Aorta (tissue), 5 donors: ENCODE measurements around the gene NLRC5. TPM values are rescaled to one million over a fixed set of nuclear protein-coding genes. Genes with fewer than 3 reads are reported as not detected.
"Not testable (repeated sequence)": the region's sequence is repeated elsewhere in the genome, so short reads cannot be mapped to it uniquely, and the experiment has no call there.

ENCODE experiments used
- ATAC-seq: fragments of 200-7000 bp; cut with Tn5 transposase; one replicate; pipeline ENCODE4 v1.9.1; 2022; ENCODE audit warnings: moderate library complexity; ENCODE audit not compliant: low FRiP score
- DNase-seq, 2 donors: peaks; one replicate each; pipeline ENCODE4 v3.0.0-alpha.2; 2020
- H3K27ac ChIP-seq, 2 donors: one replicate each; pipeline ENCODE4 v1.5.1; 2013; ENCODE audit warnings: low read length in 2 of 2, mild to moderate bottlenecking in 2 of 2, moderate library complexity in 2 of 2, control low read depth in 1 of 2, inconsistent platforms in 1 of 2, low read depth in 1 of 2
- H3K27me3 ChIP-seq, 2 donors: one replicate each; pipeline ENCODE4 v1.6.1; 2013; ENCODE audit warnings: control low read depth in 1 of 2, low read length in 1 of 2, mild to moderate bottlenecking in 1 of 2, moderate library complexity in 1 of 2; ENCODE audit not compliant: insufficient read depth in 2 of 2, control insufficient read depth in 1 of 2
- H3K36me3 ChIP-seq, 2 donors: one replicate each; pipeline ENCODE4 v1.6.1; 2013; ENCODE audit warnings: control low read depth in 1 of 2, low read length in 1 of 2, mild to moderate bottlenecking in 1 of 2; ENCODE audit not compliant: insufficient read depth in 2 of 2, control insufficient read depth in 1 of 2
- H3K4me1 ChIP-seq, 2 donors: one replicate each; pipeline ENCODE4 v1.6.1; 2013; ENCODE audit warnings: low read length in 2 of 2, control low read depth in 1 of 2, mild to moderate bottlenecking in 1 of 2, moderate library complexity in 1 of 2; ENCODE audit not compliant: insufficient read depth in 2 of 2, control insufficient read depth in 1 of 2
- H3K4me3 ChIP-seq, 2 donors: one replicate each; pipeline ENCODE4 v1.5.1; 2013; ENCODE audit warnings: low read length in 2 of 2, control low read depth in 1 of 2, mild to moderate bottlenecking in 1 of 2
- H3K9me3 ChIP-seq: one replicate; pipeline ENCODE4 v1.6.1; 2013; ENCODE audit warnings: mild to moderate bottlenecking, low read length; ENCODE audit not compliant: control insufficient read depth
- WGBS, 2 donors: extraction: QIAGEN DNeasy Blood & Tissue Kit; methylation state at CpG; one replicate each; pipeline ENCODE4 v1.1.7; 2013; 5-methylcytosine and 5-hydroxymethylcytosine counted together
- intact Hi-C, 2 donors: fragments of 100-400 bp; cut with DNase I; formaldehyde crosslinking; loops; one replicate each; pipeline versions ENCODE4 v1.14.2 to v1.15.0; 2022
- polyA plus RNA-seq, 2 donors: library from polyadenylated mRNA; stranded (reverse); fragments of 200-250 nt; gene quantifications; one replicate each; pipeline ENCODE4 v1.2.3, GENCODE V29; 2013
- total RNA-seq, 2 donors: library from RNA; stranded (reverse); fragmentation: NEBNext Ultra II Directional; extraction: Animal tissue kit (Norgen Biotek cat#: 25700); gene quantifications; one replicate each; pipeline ENCODE4 v1.2.1, GENCODE V29; 2021
- donor health status: healthy with polysubstance abuse.
- donor health status: Bipolar disorder and iron deficiency.
- donor health status: DM: no; HTN: no; CAD: no.
- donor health status: DM: no; HTN: no; CAD: no.
- donor health status: DM: yes; HTN: yes; CAD: no.

Gene NLRC5
- total and polyA plus RNA-seq, 4 donors: 4.9 to 82.9 (median 35.9) TPM

DNA sequence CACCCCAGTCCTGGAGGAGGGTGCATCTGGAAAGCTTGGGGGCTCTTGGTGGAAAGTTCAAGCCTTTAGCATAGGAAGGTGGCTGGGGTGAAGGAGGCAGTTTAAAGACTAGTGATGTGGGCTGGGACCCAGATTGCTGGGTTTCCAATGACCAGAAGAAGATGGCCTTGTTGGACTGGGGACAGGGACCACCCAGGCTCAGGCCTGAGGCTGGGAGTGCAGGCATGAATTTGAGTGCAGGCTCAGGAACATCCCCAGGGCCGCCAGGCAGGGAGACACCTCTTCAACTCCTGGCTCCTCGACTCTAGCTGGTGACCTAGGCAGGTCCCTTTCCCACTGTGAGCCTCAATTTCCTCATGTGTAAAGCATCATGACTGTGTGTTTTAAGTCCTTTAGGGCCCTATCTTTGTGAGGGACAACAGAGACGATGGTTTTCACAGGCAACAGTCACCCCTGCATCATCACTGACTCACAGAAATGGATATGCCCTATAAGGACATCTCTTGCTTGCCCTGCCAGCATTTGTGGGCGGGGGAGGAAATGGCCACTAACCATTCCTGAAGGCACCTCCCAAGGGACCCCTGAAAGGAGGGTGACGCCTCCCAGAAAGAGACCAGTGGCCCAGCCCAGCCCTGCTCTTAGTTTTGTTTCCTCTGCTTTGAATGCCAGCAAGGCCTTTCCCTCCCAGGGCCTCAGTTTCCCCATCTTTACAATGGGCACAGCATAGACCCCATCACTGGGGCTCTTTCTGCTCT, 11.1 kb downstream of the NLRC5 start:
- H3K9me3 ChIP-seq: no peaks in the 10 kb centered on the region
- DNase-seq: peak; percentile 90 to 92
- H3K4me3 ChIP-seq: no peak overlapping the region
- H3K4me1 ChIP-seq: no peaks in the 10 kb centered on the region
- 57 to 60% methylated on average over 5 of the region's 5 CpGs for WGBS, 2 donors
- H3K27ac ChIP-seq: no peak overlapping the region
- no peaks in the 10 kb centered on the region for H3K27me3 ChIP-seq
- no peaks in the 10 kb centered on the region for H3K36me3 ChIP-seq
- ATAC-seq: peak; percentile 73
- intact Hi-C loops: no loop called here

DNA sequence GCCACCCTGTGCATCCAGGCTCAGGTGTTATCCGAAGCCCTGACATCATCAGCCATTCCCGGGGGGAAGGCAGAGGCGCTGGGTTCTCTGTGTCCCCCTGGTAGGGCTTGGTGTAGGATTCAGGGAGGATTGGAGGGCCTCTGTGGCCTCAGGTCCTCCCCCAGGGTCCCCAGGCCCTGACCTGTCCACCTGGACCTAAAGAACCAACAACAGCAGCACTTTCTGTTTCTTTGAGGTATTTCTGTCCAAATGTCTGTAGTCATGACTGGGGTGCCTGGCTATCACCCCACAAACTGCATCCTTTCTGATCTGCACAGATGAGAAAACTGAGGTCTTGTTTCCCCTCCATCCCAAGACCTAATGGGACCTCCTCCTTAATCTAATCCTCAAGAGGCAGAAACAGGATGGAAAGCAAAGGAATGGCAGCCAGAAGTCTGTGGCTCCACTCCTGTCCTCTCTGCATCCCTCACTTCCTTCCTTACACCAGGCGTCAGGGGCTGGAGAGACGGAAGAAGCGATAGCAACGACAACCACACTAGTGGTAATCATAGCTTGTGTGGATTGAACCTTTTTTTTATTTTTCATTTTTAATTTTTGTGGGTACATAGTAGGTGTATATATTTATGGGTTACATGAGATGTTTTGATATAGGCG, 11.8 kb downstream of the NLRC5 start:
- no peak for DNase-seq
- intact Hi-C loops: no loop called here
- Histone ChIP-seq H3K4me3 (no peak overlapping the region), H3K9me3 (no peaks in the 10 kb centered on the region), H3K4me1 (no peaks in the 10 kb centered on the region), H3K27me3 (no peaks in the 10 kb centered on the region), H3K27ac (no peak overlapping the region), H3K36me3 (no peaks in the 10 kb centered on the region)
- 96% methylated on average over 8 of the region's 8 CpGs for WGBS, 2 donors
- ATAC-seq: no peak

DNA sequence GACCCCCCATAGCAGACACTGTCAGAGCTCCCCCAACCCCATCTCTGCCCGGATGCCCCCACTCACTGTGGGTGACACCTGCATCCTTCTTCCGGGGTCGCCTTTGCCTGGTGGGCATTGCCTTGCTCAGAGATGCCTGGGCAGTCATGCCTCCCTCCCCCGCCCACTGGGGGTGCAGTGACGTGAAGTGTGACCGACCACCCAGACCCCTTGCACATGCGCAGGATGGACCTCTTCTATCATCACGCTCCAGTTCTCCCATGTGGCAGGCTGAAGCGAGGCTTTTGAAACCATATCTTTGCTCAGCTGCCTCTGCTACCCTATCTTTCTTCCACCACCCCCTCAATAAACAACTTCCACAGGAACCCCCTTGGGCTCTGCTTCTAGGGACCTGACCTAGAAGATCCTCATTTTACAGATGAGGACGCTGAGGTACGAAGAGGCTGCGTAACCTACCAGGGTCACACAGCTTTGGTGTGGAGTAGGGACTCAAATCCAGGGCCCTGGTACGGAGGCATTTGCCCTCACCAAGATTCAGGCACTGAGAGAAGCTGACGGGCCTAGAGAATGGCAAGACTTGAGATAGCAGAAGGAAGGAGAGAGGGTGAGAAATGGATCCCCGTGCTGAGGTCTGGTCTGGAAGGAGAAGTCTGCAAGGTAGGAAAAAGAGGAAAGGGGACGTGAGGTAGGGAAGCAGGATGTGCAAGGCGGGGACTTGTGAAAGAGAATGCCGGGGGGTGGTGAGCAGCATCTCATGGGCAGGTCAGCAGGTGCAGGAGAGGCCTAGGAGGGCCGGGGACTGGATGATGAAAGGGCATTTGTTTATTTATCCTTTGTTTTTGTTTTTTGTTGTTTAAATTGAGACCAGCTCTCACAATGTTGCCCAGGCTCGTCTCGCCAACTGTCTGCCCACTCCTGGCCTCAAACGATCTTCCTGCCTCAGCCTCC, 14.4 kb downstream of the NLRC5 start:
- Histone ChIP-seq H3K4me3 (no peak overlapping the region), H3K4me1 (no peaks in the 10 kb centered on the region), H3K27me3 (no peaks in the 10 kb centered on the region), H3K36me3 (no peaks in the 10 kb centered on the region), H3K9me3 (no peaks in the 10 kb centered on the region), H3K27ac (no peak overlapping the region)
- 89 to 90% methylated on average over 22 of the region's 22 CpGs for WGBS, 2 donors
- intact Hi-C loops: no loop called here
- DNase-seq (peak; percentile 6 to 72), ATAC-seq (no peak)

DNA sequence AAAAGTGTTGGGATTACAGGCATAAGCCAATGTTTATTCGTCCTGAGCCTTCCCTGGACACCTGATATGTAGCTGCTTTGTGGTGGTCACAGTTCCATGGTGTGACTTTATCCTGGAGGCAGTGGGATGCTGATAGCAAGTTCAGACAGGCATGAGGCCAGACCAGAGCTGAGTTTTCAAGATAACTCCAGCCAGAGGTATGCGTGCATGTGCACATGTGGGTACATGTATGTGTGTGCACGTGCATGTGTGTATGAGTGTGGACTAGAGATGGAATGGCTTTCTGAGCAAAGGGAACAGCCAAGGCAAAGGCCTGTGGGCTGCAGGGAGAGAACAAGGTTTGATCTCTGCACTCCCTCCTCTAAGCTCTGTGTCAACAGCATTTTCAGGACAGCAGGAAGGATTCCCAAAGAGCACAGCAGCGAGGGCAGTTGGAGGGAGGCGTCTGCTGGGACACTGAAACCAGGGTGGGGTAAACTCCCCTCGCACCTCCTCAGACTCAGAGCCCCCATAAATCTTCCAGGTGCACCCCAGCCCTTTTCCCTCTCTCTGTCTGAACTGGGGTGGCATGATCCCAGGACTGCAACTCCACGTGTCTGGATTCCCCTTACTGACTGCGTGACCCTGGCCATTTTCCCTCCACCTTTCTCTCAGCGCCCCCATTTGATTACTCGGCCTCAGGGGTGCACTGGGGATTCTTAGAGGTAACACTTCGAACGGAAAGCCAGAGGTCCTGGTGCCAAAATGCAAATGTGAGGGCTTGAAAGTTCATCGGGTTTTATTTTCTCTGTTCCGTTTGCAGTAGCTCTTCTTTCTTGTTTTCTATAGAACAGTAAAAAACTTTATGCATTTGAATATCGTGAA, 15.3 kb downstream of the NLRC5 start:
- intact Hi-C loops: no loop called here
- ATAC-seq (no peak), DNase-seq (no peak)
- WGBS, 2 donors: 73 to 79% methylated on average over 15 of the region's 15 CpGs
- Histone ChIP-seq H3K27ac (no peak overlapping the region), H3K9me3 (no peaks in the 10 kb centered on the region), H3K27me3 (no peaks in the 10 kb centered on the region), H3K4me3 (no peak overlapping the region), H3K36me3 (no peaks in the 10 kb centered on the region), H3K4me1 (no peaks in the 10 kb centered on the region)

DNA sequence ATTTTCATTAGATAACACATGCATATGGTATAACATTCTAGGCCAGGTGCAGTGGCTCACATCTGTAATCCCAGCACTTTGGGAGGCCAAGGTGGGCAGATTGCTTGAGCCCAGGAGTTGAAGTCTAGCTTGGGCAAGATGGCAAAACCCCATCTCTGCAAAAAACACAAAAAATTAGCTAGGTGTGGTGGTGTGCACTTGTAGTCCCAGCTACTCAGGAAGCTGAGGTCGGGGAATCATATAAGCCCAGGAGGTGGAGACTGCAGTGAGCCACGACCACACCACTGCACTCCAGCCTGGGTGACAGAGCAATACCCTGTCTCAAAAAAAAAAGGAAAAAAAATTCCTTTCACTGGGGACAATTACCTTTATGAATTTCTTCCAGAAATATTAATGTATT, 16.2 kb downstream of the NLRC5 start:
- not testable (repeated sequence) for ATAC-seq, H3K4me3 ChIP-seq

DNA sequence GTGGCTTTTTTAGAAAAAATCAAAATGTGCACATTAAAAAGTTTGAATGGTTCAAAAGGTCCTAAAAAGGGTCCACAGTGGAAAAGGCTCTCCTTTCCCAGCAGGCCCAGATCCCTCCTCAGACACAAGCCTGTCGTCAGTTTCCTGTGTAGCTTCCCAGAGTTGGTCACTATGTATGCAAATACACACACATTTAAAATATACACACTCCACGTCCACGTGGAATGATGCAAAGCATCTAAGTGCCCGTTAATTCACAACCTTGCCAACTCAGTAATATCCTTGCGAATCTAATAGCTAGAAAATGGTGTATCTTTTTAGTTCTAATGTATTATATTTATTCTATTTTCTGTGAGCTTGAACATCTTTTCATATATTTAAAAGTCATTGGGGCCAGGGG, 17.7 kb downstream of the NLRC5 start:
- H3K27me3 ChIP-seq: no peaks in the 10 kb centered on the region
- no peak for ATAC-seq

More for the DNA sequence above, 16.2 kb downstream of the NLRC5 start:
- WGBS, 2 donors: 75 to 77% methylated on average over 2 of the region's 2 CpGs
- H3K36me3 ChIP-seq, DNase-seq, H3K9me3 ChIP-seq, H3K4me1 ChIP-seq, H3K27ac ChIP-seq, H3K27me3 ChIP-seq, intact Hi-C loops: not testable (repeated sequence)

DNA sequence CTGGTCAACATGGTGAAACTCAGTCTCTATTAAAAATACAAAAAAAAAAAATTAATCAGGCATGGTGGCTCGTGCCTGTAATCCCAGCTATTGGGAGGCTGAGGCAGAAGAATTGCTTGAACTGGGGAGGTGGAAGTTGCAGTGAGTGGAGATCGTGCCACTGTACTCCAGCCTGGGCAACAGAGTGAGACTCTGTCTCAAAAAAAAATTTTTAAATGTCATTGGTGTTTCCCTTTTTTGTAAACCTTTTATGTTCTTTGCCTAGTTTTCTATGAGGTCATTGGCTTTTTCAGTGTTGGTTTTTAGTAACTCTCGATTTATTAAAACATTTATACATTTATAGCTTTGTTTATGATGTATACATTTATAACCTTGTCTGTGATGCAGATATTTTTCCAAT, 18.2 kb downstream of the NLRC5 start:
- no peak overlapping the region for H3K4me3 ChIP-seq
- intact Hi-C loops: no loop called here
- WGBS, 2 donors: 86 to 92% methylated on average over 3 of the region's 3 CpGs
- ATAC-seq (no peak), DNase-seq (no peak)
- no peak overlapping the region for H3K27ac ChIP-seq
- H3K9me3 ChIP-seq: no peaks in the 10 kb centered on the region
- no peaks in the 10 kb centered on the region for H3K27me3 ChIP-seq
- H3K4me1 ChIP-seq: no peaks in the 10 kb centered on the region
- H3K36me3 ChIP-seq: no peaks in the 10 kb centered on the region

More for the DNA sequence above, 17.7 kb downstream of the NLRC5 start:
- intact Hi-C loops: no loop called here
- 88 to 89% methylated on average over 5 of the region's 5 CpGs for WGBS, 2 donors
- Histone ChIP-seq H3K9me3 (no peaks in the 10 kb centered on the region), H3K4me1 (no peaks in the 10 kb centered on the region), H3K36me3 (no peaks in the 10 kb centered on the region), H3K4me3 (no peak overlapping the region), H3K27ac (no peak overlapping the region)
- no peak for DNase-seq

DNA sequence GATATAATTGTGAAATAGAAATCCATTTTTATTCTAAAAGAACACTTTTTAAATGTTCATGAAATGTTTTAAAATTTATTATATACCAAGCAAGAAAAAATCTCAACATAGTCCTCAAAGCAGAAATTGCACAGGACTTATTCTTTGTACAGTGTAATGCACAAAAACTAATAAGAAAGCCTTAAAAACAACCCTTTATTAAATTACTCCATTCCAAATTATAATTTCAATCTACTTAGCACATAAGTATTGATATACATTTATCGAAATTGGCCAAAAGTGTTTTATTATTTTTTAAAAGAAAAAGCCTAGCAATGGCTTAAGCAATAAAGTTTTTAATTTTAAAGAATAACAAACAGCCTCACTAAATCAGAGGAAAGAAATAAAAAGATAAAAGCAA, 19.1 kb downstream of the NLRC5 start:
- no peak overlapping the region for H3K27ac ChIP-seq
- H3K27me3 ChIP-seq: no peaks in the 10 kb centered on the region
- ATAC-seq: no peak
- 98 to 100% methylated on average over 1 of the region's 1 CpG for WGBS, 2 donors
- no peak for DNase-seq
- no peak overlapping the region for H3K4me3 ChIP-seq
- no peaks in the 10 kb centered on the region for H3K9me3 ChIP-seq
- H3K4me1 ChIP-seq: no peaks in the 10 kb centered on the region
- intact Hi-C loops: no loop called here
- H3K36me3 ChIP-seq: no peaks in the 10 kb centered on the region
